ENCODE results near the gene STAU1.
"Not testable (repeated sequence)": the region's sequence is repeated elsewhere in the genome, so short reads cannot be mapped to it uniquely, and the experiment has no call there.

Gene STAU1

GRCh38 chr20:49163696-49164095, 24.4 kb downstream of the STAU1 start:
- no peak for DNase-seq

GRCh38 chr20:49161428-49162152, 26.5 kb downstream of the STAU1 start:
- no peak for DNase-seq

- no peak for DNase-seq
These were observed 27.8 kb downstream of the STAU1 start for GRCh38 chr20:49160057-49160929.

GRCh38 chr20:49157146-49157545, 31.0 kb downstream of the STAU1 start:
- DNase-seq, result no peak

- DNase-seq, result no peak
These were observed 31.7 kb downstream of the STAU1 start for GRCh38 chr20:49156481-49156880.

GRCh38 chr20:49151436-49151835, 36.7 kb downstream of the STAU1 start:
- no peak for DNase-seq

- DNase-seq, result no peak
These were observed 38.7 kb downstream of the STAU1 start for GRCh38 chr20:49149281-49150045.

GRCh38 chr20:49148601-49149000, 39.5 kb downstream of the STAU1 start:
- no peak for DNase-seq

- DNase-seq, result no peak
These were observed 40.8 kb downstream of the STAU1 start for GRCh38 chr20:49147296-49147695.

GRCh38 chr20:49146442-49147225, 41.5 kb downstream of the STAU1 start:
- no peak for DNase-seq

- no peak for DNase-seq
These were observed 47.3 kb downstream of the STAU1 start for GRCh38 chr20:49140834-49141233.

- no peak for DNase-seq
These were observed 47.7 kb downstream of the STAU1 start for GRCh38 chr20:49140411-49140810.

- no peak for DNase-seq
These were observed 49.7 kb downstream of the STAU1 start for GRCh38 chr20:49138431-49138830.

GRCh38 chr20:49136817-49137571, 51.1 kb downstream of the STAU1 start:
- DNase-seq, result no peak

GRCh38 chr20:49134797-49135196, 53.3 kb downstream of the STAU1 start:
- DNase-seq, result not testable (repeated sequence)

GRCh38 chr20:49133571-49133970, 54.6 kb downstream of the STAU1 start:
- no peak for DNase-seq

- no peak for DNase-seq
These were observed 55.1 kb downstream of the STAU1 start for GRCh38 chr20:49132995-49133478.

GRCh38 chr20:49123982-49124381, 64.2 kb downstream of the STAU1 start:
- DNase-seq, result no peak

- DNase-seq, result no peak
These were observed 65.2 kb downstream of the STAU1 start for GRCh38 chr20:49122920-49123319.

- DNase-seq, result no peak
These were observed 68.1 kb downstream of the STAU1 start for GRCh38 chr20:49119988-49120387.

GRCh38 chr20:49118307-49118706, 69.8 kb downstream of the STAU1 start:
- DNase-seq, result no peak

GRCh38 chr20:49115564-49115963, 72.6 kb downstream of the STAU1 start:
- DNase-seq, result no peak

All from NCI-H774 (cell line).